Smooth muscle cell (in vitro differentiated cells): ENCODE measurements around the gene SNCAIP. TPM values are rescaled to one million over a fixed set of nuclear protein-coding genes. Genes with fewer than 3 reads are reported as not detected.

ENCODE experiments used
- DNase-seq: peaks from one replicate; lab custom pipeline; 2025; ENCODE audit not compliant: unreplicated experiment; lab: John Stamatoyannopoulos, UW
- H2AFZ ChIP-seq: fragments of 200-600 bp; sonication (generic); 2 replicates; pipeline ENCODE4 v1.6.0; 2016; ENCODE audit warnings: antibody characterized with exemption, low read depth, mild to moderate bottlenecking
- H3F3A ChIP-seq: fragments of 200-600 bp; sonication (generic); 2 replicates; pipeline ENCODE4 v1.6.0; 2017; ENCODE audit warnings: antibody characterized with exemption, low read depth
- H3K27ac ChIP-seq: fragments of 200-600 bp; sonication (generic); 2 replicates; pipeline ENCODE4 v1.5.1; 2016; ENCODE audit warnings: low read depth, mild to moderate bottlenecking
- H3K27me3 ChIP-seq: fragments of 200-600 bp; sonication (generic); 2 replicates; pipeline ENCODE4 v1.6.1; 2016; ENCODE audit warnings: low read depth, mild to moderate bottlenecking
- H3K36me3 ChIP-seq: fragments of 200-600 bp; sonication (generic); 2 replicates; pipeline ENCODE4 v1.5.1; 2016; ENCODE audit warnings: low read depth
- H3K4me1 ChIP-seq: fragments of 200-600 bp; sonication (generic); 2 replicates; pipeline ENCODE4 v1.5.1; 2016; ENCODE audit warnings: low read depth
- H3K4me2 ChIP-seq: fragments of 200-600 bp; sonication (generic); 2 replicates; pipeline ENCODE4 v1.6.0; 2016; ENCODE audit warnings: mild to moderate bottlenecking
- H3K4me3 ChIP-seq: fragments of 200-600 bp; sonication (generic); 2 replicates; pipeline ENCODE4 v1.5.1; 2016; ENCODE audit warnings: mild to moderate bottlenecking
- H3K79me2 ChIP-seq: fragments of 200-600 bp; sonication (generic); 2 replicates; pipeline ENCODE4 v1.6.0; 2016; ENCODE audit warnings: low read depth, mild to moderate bottlenecking
- H3K9ac ChIP-seq: fragments of 200-600 bp; sonication (generic); 2 replicates; pipeline ENCODE4 v1.6.0; 2016; ENCODE audit warnings: low read depth
- H3K9me3 ChIP-seq: fragments of 200-600 bp; sonication (generic); replicated peaks from 2 replicates; pipeline ENCODE4 v1.5.1; 2016; ENCODE audit warnings: low read depth
- H4K20me1 ChIP-seq: fragments of 200-600 bp; sonication (generic); 2 replicates; pipeline ENCODE4 v1.6.0; 2016; ENCODE audit warnings: low read depth
- WGBS: methylation state at CpG from one replicate; pipeline ENCODE4 v1.1.7; 2016; ENCODE audit warnings: low lambda C conversion rate; 5-methylcytosine and 5-hydroxymethylcytosine counted together
- polyA plus RNA-seq: library from polyadenylated mRNA; unstranded; fragments of >200 nt; fragmentation: Nextera tagmentation; extraction: Ambion mirVana; gene quantifications from 2 replicates; pipeline ENCODE4 v1.2.1, GENCODE V29; 2016
- total RNA-seq: library from RNA; depleted of rRNA; stranded (reverse); fragments of >200 nt; gene quantifications from 2 replicates; pipeline ENCODE4 v1.2.3, GENCODE V29; 2014
- TF ChIP-seq, protein P1 (sequence below): fragments of 200-600 bp; sonication (generic); IDR thresholded peaks from 2 replicates; pipeline ENCODE4 v1.5.1; 2017; ENCODE audit warnings: borderline replicate concordance, mild to moderate bottlenecking, antibody characterized with exemption; ENCODE audit not compliant: insufficient read depth, poor library complexity, severe bottlenecking

Gene SNCAIP
- total and polyA plus RNA-seq, 2 experiments from 2014 or later: 7.2 to 8.0 TPM

GRCh38 chr5:122322801-122323548 lies 10.9 kb downstream of the SNCAIP start:
- Histone ChIP-seq H3K27me3 (no peaks in the 10 kb centered on the region), H3K4me2 (no peak overlapping the region), H3F3A (no peaks in the 10 kb centered on the region), H3K36me3 (no peaks in the 10 kb centered on the region), H3K4me1 (no peaks in the 10 kb centered on the region), H4K20me1 (no peaks in the 10 kb centered on the region), H3K27ac (no peak overlapping the region), H3K9me3 (no peaks in the 10 kb centered on the region), H3K79me2 (no peaks in the 10 kb centered on the region), H2AFZ (no peak overlapping the region), H3K9ac (no peak overlapping the region), H3K4me3 (no peak overlapping the region)
- TF ChIP-seq, protein P1, sequence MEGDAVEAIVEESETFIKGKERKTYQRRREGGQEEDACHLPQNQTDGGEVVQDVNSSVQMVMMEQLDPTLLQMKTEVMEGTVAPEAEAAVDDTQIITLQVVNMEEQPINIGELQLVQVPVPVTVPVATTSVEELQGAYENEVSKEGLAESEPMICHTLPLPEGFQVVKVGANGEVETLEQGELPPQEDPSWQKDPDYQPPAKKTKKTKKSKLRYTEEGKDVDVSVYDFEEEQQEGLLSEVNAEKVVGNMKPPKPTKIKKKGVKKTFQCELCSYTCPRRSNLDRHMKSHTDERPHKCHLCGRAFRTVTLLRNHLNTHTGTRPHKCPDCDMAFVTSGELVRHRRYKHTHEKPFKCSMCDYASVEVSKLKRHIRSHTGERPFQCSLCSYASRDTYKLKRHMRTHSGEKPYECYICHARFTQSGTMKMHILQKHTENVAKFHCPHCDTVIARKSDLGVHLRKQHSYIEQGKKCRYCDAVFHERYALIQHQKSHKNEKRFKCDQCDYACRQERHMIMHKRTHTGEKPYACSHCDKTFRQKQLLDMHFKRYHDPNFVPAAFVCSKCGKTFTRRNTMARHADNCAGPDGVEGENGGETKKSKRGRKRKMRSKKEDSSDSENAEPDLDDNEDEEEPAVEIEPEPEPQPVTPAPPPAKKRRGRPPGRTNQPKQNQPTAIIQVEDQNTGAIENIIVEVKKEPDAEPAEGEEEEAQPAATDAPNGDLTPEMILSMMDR: no peak
- 66% methylated on average over 7 of the region's 7 CpGs for WGBS
- no peak for DNase-seq

DNA sequence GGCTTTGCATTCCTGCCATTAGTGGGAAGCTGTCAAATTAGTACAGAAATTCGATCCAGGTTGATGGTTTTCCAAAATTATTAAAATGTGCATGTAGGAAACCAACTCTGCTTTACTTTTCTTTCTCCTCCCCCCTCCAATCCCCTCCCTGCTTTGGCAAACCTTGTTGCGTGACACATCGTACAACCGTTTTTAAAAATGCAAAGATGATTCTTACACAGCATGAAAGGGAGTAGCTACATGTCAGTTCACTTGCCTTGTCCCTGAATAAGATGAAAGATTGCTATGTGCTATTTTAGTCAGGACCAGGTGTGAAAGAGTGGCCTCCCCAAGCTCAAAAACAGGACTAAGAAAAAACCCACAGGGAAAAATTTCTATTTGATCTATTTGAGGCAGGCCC lies 11.7 kb downstream of the SNCAIP start:
- no peaks in the 10 kb centered on the region for H3K27me3 ChIP-seq
- H3K27ac ChIP-seq: no peak overlapping the region
- H3F3A ChIP-seq: no peaks in the 10 kb centered on the region
- no peak for DNase-seq
- no peaks in the 10 kb centered on the region for H3K36me3 ChIP-seq
- no peak overlapping the region for H3K4me2 ChIP-seq
- no peaks in the 10 kb centered on the region for H3K4me1 ChIP-seq
- no peaks in the 10 kb centered on the region for H4K20me1 ChIP-seq
- H3K9ac ChIP-seq: no peak overlapping the region
- TF ChIP-seq, protein P1: no peak
- no peaks in the 10 kb centered on the region for H3K9me3 ChIP-seq
- H3K4me3 ChIP-seq: no peak overlapping the region
- no peaks in the 10 kb centered on the region for H3K79me2 ChIP-seq
- WGBS: 90% methylated on average over 4 of the region's 4 CpGs
- no peak overlapping the region for H2AFZ ChIP-seq

DNA sequence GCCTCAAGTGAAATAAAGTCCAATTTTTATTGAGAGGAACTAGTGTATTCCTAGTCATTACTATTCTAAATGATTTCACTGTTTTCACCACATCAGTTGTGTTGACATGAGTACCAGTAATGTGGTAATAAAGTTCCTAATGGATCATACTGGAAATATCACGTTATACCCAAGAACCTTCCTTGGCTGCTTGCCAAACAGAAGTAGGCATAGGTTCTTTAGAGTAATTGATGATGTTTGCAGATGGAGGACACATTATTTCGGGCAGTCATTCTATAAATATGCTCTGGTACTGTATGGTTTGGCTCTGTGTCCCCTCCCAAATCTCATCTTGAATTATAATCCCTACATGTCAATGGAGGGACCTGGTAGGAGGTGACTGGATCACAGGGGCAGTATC lies 15.1 kb downstream of the SNCAIP start:
- Histone ChIP-seq H3K79me2 (peaks cover 8% of the 10 kb centered on the region), H3K36me3 (no peaks in the 10 kb centered on the region), H3K4me2 (no peak overlapping the region), H4K20me1 (no peaks in the 10 kb centered on the region), H3K27ac (no peak overlapping the region), H3F3A (no peaks in the 10 kb centered on the region), H3K4me3 (no peak overlapping the region), H3K4me1 (peaks cover under 1% of the 10 kb centered on the region), H3K9me3 (no peaks in the 10 kb centered on the region), H2AFZ (no peak overlapping the region), H3K9ac (no peak overlapping the region), H3K27me3 (no peaks in the 10 kb centered on the region)
- 96% methylated on average over 2 of the region's 2 CpGs for WGBS
- DNase-seq: no peak
- TF ChIP-seq, protein P1: no peak

GRCh38 chr5:122330881-122331280 lies 18.8 kb downstream of the SNCAIP start:
- Histone ChIP-seq H3K4me2 (no peak overlapping the region), H2AFZ (no peak overlapping the region), H3K79me2 (peaks cover 8% of the 10 kb centered on the region), H3K4me3 (no peak overlapping the region), H4K20me1 (no peaks in the 10 kb centered on the region), H3K36me3 (no peaks in the 10 kb centered on the region), H3F3A (no peaks in the 10 kb centered on the region), H3K27me3 (no peaks in the 10 kb centered on the region), H3K9me3 (no peaks in the 10 kb centered on the region), H3K4me1 (peaks cover 13% of the 10 kb centered on the region), H3K9ac (no peak overlapping the region), H3K27ac (no peak overlapping the region)
- DNase-seq: no peak
- TF ChIP-seq, protein P1: no peak
- 95% methylated on average over 6 of the region's 6 CpGs for WGBS
